ENCODE measurements around the gene SEC22A.

DNA sequence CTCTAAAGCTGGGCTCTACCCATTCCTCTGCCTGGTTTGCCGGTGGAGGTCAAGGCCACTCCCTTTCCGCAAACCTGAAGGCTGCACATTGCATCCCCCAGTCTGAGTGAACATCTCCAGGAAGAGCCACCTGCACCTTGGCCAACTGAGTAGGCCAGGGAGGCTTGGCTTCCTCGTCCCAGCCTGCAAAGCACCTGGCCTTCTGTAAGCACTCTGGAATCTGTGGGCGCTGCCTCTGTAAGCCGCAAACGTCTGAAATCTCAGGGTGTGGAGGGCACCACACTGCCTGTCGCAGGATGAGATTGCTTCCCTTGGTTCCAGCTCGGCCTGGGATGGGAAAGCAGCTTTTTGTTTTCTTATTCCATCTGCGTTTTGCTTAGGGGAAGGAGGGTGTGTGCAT is 81.3 kb downstream of the SEC22A start:
- TF ChIP-seq, protein P1, sequence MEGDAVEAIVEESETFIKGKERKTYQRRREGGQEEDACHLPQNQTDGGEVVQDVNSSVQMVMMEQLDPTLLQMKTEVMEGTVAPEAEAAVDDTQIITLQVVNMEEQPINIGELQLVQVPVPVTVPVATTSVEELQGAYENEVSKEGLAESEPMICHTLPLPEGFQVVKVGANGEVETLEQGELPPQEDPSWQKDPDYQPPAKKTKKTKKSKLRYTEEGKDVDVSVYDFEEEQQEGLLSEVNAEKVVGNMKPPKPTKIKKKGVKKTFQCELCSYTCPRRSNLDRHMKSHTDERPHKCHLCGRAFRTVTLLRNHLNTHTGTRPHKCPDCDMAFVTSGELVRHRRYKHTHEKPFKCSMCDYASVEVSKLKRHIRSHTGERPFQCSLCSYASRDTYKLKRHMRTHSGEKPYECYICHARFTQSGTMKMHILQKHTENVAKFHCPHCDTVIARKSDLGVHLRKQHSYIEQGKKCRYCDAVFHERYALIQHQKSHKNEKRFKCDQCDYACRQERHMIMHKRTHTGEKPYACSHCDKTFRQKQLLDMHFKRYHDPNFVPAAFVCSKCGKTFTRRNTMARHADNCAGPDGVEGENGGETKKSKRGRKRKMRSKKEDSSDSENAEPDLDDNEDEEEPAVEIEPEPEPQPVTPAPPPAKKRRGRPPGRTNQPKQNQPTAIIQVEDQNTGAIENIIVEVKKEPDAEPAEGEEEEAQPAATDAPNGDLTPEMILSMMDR (IDR thresholded peaks at IDR 0.05): no peak
- TF ChIP-seq FOXM1 (IDR thresholded peaks at IDR 0.05; ENCODE audit: low read depth) (no peak), USF2 (IDR thresholded peaks at IDR 0.05; ENCODE audit: borderline replicate concordance, low read depth, low read length) (no peak), JUND (IDR thresholded peaks at IDR 0.05) (no peak), EP300 (IDR thresholded peaks at IDR 0.05; ENCODE audit: borderline replicate concordance in 1 of 2, low read depth in 1 of 2, low read length in 1 of 2) (no peak), SIN3A (IDR thresholded peaks at IDR 0.05; ENCODE audit: borderline replicate concordance, low read depth, low read length) (no peak)

Data from SK-N-SH (cell line).